Mesenchymal stem cell (in vitro differentiated cells and primary cell): ENCODE results near the gene NTMT1.
A peak's percentile ranks its signal among the peaks of the same experiment; 100 is the strongest.

Experiments
- DNase-seq: peaks from one replicate; pipeline ENCODE4 v3.0.0-alpha.2; 2013
- H2AFZ ChIP-seq: one replicate; pipeline ENCODE4 v1.6.1; 2013; ENCODE audit warnings: low read depth, mild to moderate bottlenecking, control low read depth, inconsistent platforms, low read length, moderate library complexity
- H2AK5ac ChIP-seq: 2 replicates; pipeline ENCODE4 v1.6.1; 2013; ENCODE audit warnings: low read length, moderate library complexity, mild to moderate bottlenecking, inconsistent platforms; ENCODE audit not compliant: severe bottlenecking
- H2BK120ac ChIP-seq: one replicate; pipeline ENCODE4 v1.6.1; 2013; ENCODE audit warnings: low read depth, mild to moderate bottlenecking, inconsistent platforms, low read length, moderate library complexity
- H2BK12ac ChIP-seq, 2 experiments: one replicate each; pipeline ENCODE4 v1.6.1; 2013; ENCODE audit warnings: inconsistent platforms in 2 of 2, low read length in 2 of 2, mild to moderate bottlenecking in 2 of 2, moderate library complexity in 2 of 2, control low read depth in 1 of 2
- H2BK15ac ChIP-seq: one replicate; pipeline ENCODE4 v1.6.1; 2013; ENCODE audit warnings: mild to moderate bottlenecking, low read depth, inconsistent platforms; ENCODE audit not compliant: poor library complexity, severe bottlenecking
- H2BK5ac ChIP-seq: 2 replicates; pipeline ENCODE4 v1.6.1; 2013; ENCODE audit warnings: low read depth, mild to moderate bottlenecking, low read length, control low read depth, inconsistent platforms; ENCODE audit not compliant: poor library complexity, severe bottlenecking
- H3K14ac ChIP-seq, 2 experiments: one replicate each; pipeline ENCODE4 v1.6.1; 2013; ENCODE audit warnings: inconsistent platforms in 2 of 2, low read length in 2 of 2, control low read depth in 1 of 2, mild to moderate bottlenecking in 1 of 2, moderate library complexity in 1 of 2
- H3K18ac ChIP-seq, 2 experiments: one replicate each; pipeline ENCODE4 v1.6.1; 2013; ENCODE audit warnings: inconsistent platforms in 2 of 2, low read length in 2 of 2, control low read depth in 1 of 2, low read depth in 1 of 2, mild to moderate bottlenecking in 1 of 2
- H3K23ac ChIP-seq, 2 experiments: one replicate each; pipeline ENCODE4 v1.6.1; 2013; ENCODE audit warnings: inconsistent platforms in 2 of 2, low read length in 2 of 2, mild to moderate bottlenecking in 2 of 2, moderate library complexity in 2 of 2, control low read depth in 1 of 2
- H3K27ac ChIP-seq: 2 replicates; pipeline ENCODE4 v1.5.1; 2013; ENCODE audit warnings: mild to moderate bottlenecking, moderate library complexity, low read length, control low read depth, inconsistent platforms; ENCODE audit not compliant: poor library complexity, severe bottlenecking
- H3K27me3 ChIP-seq, 2 experiments: 2 replicates each; pipeline versions ENCODE4 v1.6.1 to v1.7.0; 2013; ENCODE audit warnings: low read length in 2 of 2, mild to moderate bottlenecking in 2 of 2, moderate library complexity in 2 of 2, control low read depth in 1 of 2, inconsistent platforms in 1 of 2; ENCODE audit not compliant: control insufficient read depth in 1 of 2, insufficient read depth in 1 of 2
- H3K36me3 ChIP-seq, 2 experiments: 2 replicates each; pipeline versions ENCODE4 v1.6.1 to v1.7.0; 2013; ENCODE audit warnings: low read length in 2 of 2, control low read depth in 1 of 2, inconsistent platforms in 1 of 2, low read depth in 1 of 2, mild to moderate bottlenecking in 1 of 2; ENCODE audit not compliant: insufficient read depth in 2 of 2, control insufficient read depth in 1 of 2
- H3K4ac ChIP-seq, 2 experiments: one replicate each; pipeline ENCODE4 v1.6.1; 2013; ENCODE audit warnings: inconsistent platforms in 2 of 2, low read length in 2 of 2, mild to moderate bottlenecking in 2 of 2, moderate library complexity in 2 of 2, control low read depth in 1 of 2, low read depth in 1 of 2
- H3K4me1 ChIP-seq: 2 replicates; pipeline ENCODE4 v1.6.1; 2013; ENCODE audit warnings: low read depth, low read length, control low read depth; ENCODE audit not compliant: control insufficient read depth, insufficient read depth
- H3K4me2 ChIP-seq: 2 replicates; pipeline ENCODE4 v1.6.1; 2013; ENCODE audit warnings: low read length, mild to moderate bottlenecking, inconsistent platforms; ENCODE audit not compliant: poor library complexity, severe bottlenecking
- H3K4me3 ChIP-seq, 2 experiments: 2 replicates each; pipeline versions ENCODE4 v1.5.1 to v1.7.0; 2013; ENCODE audit warnings: low read length in 2 of 2, mild to moderate bottlenecking in 2 of 2, control low read depth in 1 of 2, low read depth in 1 of 2; ENCODE audit not compliant: insufficient read depth in 1 of 2
- H3K79me1 ChIP-seq: replicated peaks from 2 replicates; pipeline ENCODE4 v1.6.1; 2013; ENCODE audit warnings: mild to moderate bottlenecking, control low read depth, low read length, inconsistent platforms; ENCODE audit not compliant: poor library complexity, severe bottlenecking
- H3K9ac ChIP-seq: 2 replicates; pipeline ENCODE4 v1.7.0; 2013; ENCODE audit warnings: mild to moderate bottlenecking, low read length, moderate library complexity
- H3K9me3 ChIP-seq: 2 replicates; pipeline ENCODE4 v1.7.0; 2013; ENCODE audit warnings: mild to moderate bottlenecking, low read length; ENCODE audit not compliant: control insufficient read depth
- H4K8ac ChIP-seq: one replicate; pipeline ENCODE4 v1.6.1; 2013; ENCODE audit warnings: inconsistent platforms, mild to moderate bottlenecking, low read length, moderate library complexity
- H4K91ac ChIP-seq: one replicate; pipeline ENCODE4 v1.6.1; 2013; ENCODE audit warnings: mild to moderate bottlenecking, low read length, inconsistent platforms
- WGBS: methylation state at CpG from one replicate; pipeline ENCODE4 v1.1.7; 2013; ENCODE audit warnings: mixed read lengths; 5-methylcytosine and 5-hydroxymethylcytosine counted together

Gene NTMT1

GRCh38 chr9:129630967-129631673, 5.2 kb downstream of the NTMT1 start:
- Histone ChIP-seq H4K8ac (no peak overlapping the region), H2BK15ac (no peak overlapping the region), H2BK5ac (no peak overlapping the region), H3K4me1 (peaks cover 47% of the 10 kb centered on the region), H3K23ac (no peak overlapping the region), H3K27me3 (no peaks in the 10 kb centered on the region), H3K4me3 (no peak overlapping the region), H3K9ac (no peak overlapping the region), H3K9me3 (no peaks in the 10 kb centered on the region), H3K79me1 (peaks cover 12% of the 10 kb centered on the region), H4K91ac (no peak overlapping the region), H3K4me2 (no peak overlapping the region), H2AK5ac (no peak overlapping the region), H2AFZ (no peak overlapping the region), H3K27ac (no peak overlapping the region), H2BK120ac (no peak overlapping the region), H3K18ac (no peak overlapping the region), H3K4ac (no peak overlapping the region), H3K14ac (peak overlapping the region in 1 of 2 experiments; percentile 19), H2BK12ac (no peak overlapping the region), H3K36me3 (peaks cover 40 to 53% of the 10 kb centered on the region in 2 experiments)
- DNase-seq: peak; percentile 18
- 87% methylated on average over 21 of the region's 21 CpGs for WGBS

- Histone ChIP-seq H3K4me3 (no peak overlapping the region), H2BK5ac (no peak overlapping the region), H2AK5ac (no peak overlapping the region), H3K23ac (peak overlapping the region in 1 of 2 experiments; percentile 38), H2AFZ (no peak overlapping the region), H3K27ac (no peak overlapping the region), H4K8ac (no peak overlapping the region), H3K4ac (no peak overlapping the region), H3K9me3 (no peaks in the 10 kb centered on the region), H3K9ac (no peak overlapping the region), H3K4me2 (no peak overlapping the region), H2BK12ac (no peak overlapping the region), H3K4me1 (peaks cover 47% of the 10 kb centered on the region), H3K14ac (no peak overlapping the region), H2BK15ac (no peak overlapping the region), H4K91ac (no peak overlapping the region), H2BK120ac (no peak overlapping the region), H3K27me3 (no peaks in the 10 kb centered on the region), H3K36me3 (peaks cover 43 to 56% of the 10 kb centered on the region in 2 experiments), H3K79me1 (peaks cover 12% of the 10 kb centered on the region), H3K18ac (no peak overlapping the region)
- WGBS: 92% methylated on average over 19 of the region's 19 CpGs
- no peak for DNase-seq
Measured at GRCh38 chr9:129631674-129632129, 5.7 kb downstream of the NTMT1 start.

- H2BK120ac ChIP-seq: no peak overlapping the region
- DNase-seq: no peak
- no peak overlapping the region for H3K9ac ChIP-seq
- no peak overlapping the region for H3K27ac ChIP-seq
- H3K23ac ChIP-seq: no peak overlapping the region
- peaks cover 47% of the 10 kb centered on the region for H3K4me1 ChIP-seq
- H3K4me3 ChIP-seq: no peak overlapping the region
- H2BK5ac ChIP-seq: no peak overlapping the region
- H2BK12ac ChIP-seq: no peak overlapping the region
- H3K4ac ChIP-seq: no peak overlapping the region
- no peaks in the 10 kb centered on the region for H3K27me3 ChIP-seq
- no peak overlapping the region for H3K4me2 ChIP-seq
- no peak overlapping the region for H4K8ac ChIP-seq
- peaks cover 18% of the 10 kb centered on the region for H3K79me1 ChIP-seq
- H2AFZ ChIP-seq: no peak overlapping the region
- no peaks in the 10 kb centered on the region for H3K9me3 ChIP-seq
- no peak overlapping the region for H2AK5ac ChIP-seq
- H3K14ac ChIP-seq: no peak overlapping the region
- H2BK15ac ChIP-seq: no peak overlapping the region
- no peak overlapping the region for H3K18ac ChIP-seq
- H4K91ac ChIP-seq: no peak overlapping the region
- peaks cover 50 to 64% of the 10 kb centered on the region in 2 experiments for H3K36me3 ChIP-seq
- 95% methylated on average over 13 of the region's 13 CpGs for WGBS
Measured at GRCh38 chr9:129632460-129632859, 6.5 kb downstream of the NTMT1 start.

- H4K8ac ChIP-seq: no peak overlapping the region
- H2BK120ac ChIP-seq: no peak overlapping the region
- H3K14ac ChIP-seq: no peak overlapping the region
- 97% methylated on average over 4 of the region's 4 CpGs for WGBS
- peaks cover 40% of the 10 kb centered on the region for H3K4me1 ChIP-seq
- DNase-seq: no peak
- H3K79me1 ChIP-seq: peaks cover 24% of the 10 kb centered on the region
- H3K27me3 ChIP-seq: no peaks in the 10 kb centered on the region
- H3K4ac ChIP-seq: no peak overlapping the region
- no peak overlapping the region for H3K4me3 ChIP-seq
- H3K4me2 ChIP-seq: no peak overlapping the region
- no peak overlapping the region for H3K9ac ChIP-seq
- peaks cover 56 to 71% of the 10 kb centered on the region in 2 experiments for H3K36me3 ChIP-seq
- no peak overlapping the region for H2AFZ ChIP-seq
- H3K23ac ChIP-seq: no peak overlapping the region
- H2BK12ac ChIP-seq: no peak overlapping the region
- H3K9me3 ChIP-seq: no peaks in the 10 kb centered on the region
- no peak overlapping the region for H3K18ac ChIP-seq
- H2AK5ac ChIP-seq: no peak overlapping the region
- no peak overlapping the region for H2BK15ac ChIP-seq
- no peak overlapping the region for H4K91ac ChIP-seq
- no peak overlapping the region for H2BK5ac ChIP-seq
- H3K27ac ChIP-seq: no peak overlapping the region
Measured at GRCh38 chr9:129633207-129633606, 7.2 kb downstream of the NTMT1 start.
